ACC112 (cell line): ENCODE data around the gene ST7.

ENCODE experiments used
- H2AFZ ChIP-seq: fragments of 200-600 bp; sonication (generic); one replicate; pipeline ENCODE4 v1.6.0; 2017; ENCODE audit warnings: antibody characterized with exemption, low read length; ENCODE audit not compliant: unreplicated experiment
- H3K27ac ChIP-seq: fragments of 200-600 bp; sonication (generic); 2 replicates; pipeline ENCODE4 v1.5.1; 2014; ENCODE audit warnings: low read depth, mild to moderate bottlenecking, antibody characterized with exemption, low read length, moderate library complexity
- H3K27me3 ChIP-seq: fragments of 200-600 bp; sonication (generic); 2 replicates; pipeline ENCODE4 v1.6.1; 2014; ENCODE audit warnings: mild to moderate bottlenecking, antibody characterized with exemption, low read length, moderate library complexity, mixed read lengths; ENCODE audit not compliant: insufficient read depth
- H3K36me3 ChIP-seq: fragments of 200-600 bp; sonication (generic); 2 replicates; pipeline ENCODE4 v1.6.1; 2016; ENCODE audit warnings: mild to moderate bottlenecking, antibody characterized with exemption, low read length, moderate library complexity, mixed read lengths; ENCODE audit not compliant: insufficient read depth
- H3K4me1 ChIP-seq: fragments of 200-600 bp; sonication (generic); one replicate; pipeline ENCODE4 v1.6.1; 2016; ENCODE audit warnings: low read length, mixed read lengths; ENCODE audit not compliant: insufficient read depth, unreplicated experiment, control insufficient read depth
- H3K4me3 ChIP-seq: fragments of 200-600 bp; sonication (generic); 2 replicates; pipeline ENCODE4 v1.5.1; 2014; ENCODE audit warnings: mild to moderate bottlenecking, low read depth, low read length
- H3K79me2 ChIP-seq: fragments of 200-600 bp; sonication (generic); one replicate; pipeline ENCODE4 v1.6.0; 2016; ENCODE audit warnings: low read length; ENCODE audit not compliant: control insufficient read depth, unreplicated experiment, insufficient read depth

Gene ST7

GRCh38 chr7:117137868-117138267, 184.6 kb downstream of the ST7 start:
- no peak overlapping the region for H3K27ac ChIP-seq
- H3K4me3 ChIP-seq: no peak overlapping the region
- H3K79me2 ChIP-seq: no peaks in the 10 kb centered on the region
- H3K27me3 ChIP-seq: no peaks in the 10 kb centered on the region
- H3K36me3 ChIP-seq: 0 out of 2 replicates have a peak, but pooled peaks cover 6% of the 10 kb centered on the region
- no peak overlapping the region for H2AFZ ChIP-seq
- peaks cover 25% of the 10 kb centered on the region for H3K4me1 ChIP-seq

DNA sequence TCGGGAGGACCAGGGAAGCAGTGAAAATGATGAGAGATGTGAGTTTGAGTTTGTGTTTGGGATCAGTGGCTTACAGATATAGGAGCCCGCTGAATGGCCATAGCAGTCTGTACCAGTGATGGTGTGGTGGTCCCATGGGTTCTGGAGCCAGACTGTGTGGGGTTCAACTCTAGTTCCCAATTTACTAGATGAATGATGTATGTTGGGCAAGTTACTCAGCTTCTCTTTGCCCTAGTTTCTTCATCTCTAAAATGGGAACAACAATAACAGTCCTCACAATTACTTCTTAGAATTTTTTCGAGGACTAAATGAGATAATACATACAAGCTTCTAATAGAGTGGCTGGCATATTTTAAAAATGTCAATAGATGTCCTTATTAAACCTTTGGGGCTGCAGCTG, 185.2 kb downstream of the ST7 start:
- Histone ChIP-seq H2AFZ (no peak overlapping the region), H3K4me3 (no peak overlapping the region), H3K27me3 (no peaks in the 10 kb centered on the region), H3K27ac (no peak overlapping the region), H3K4me1 (peaks cover 25% of the 10 kb centered on the region), H3K79me2 (no peaks in the 10 kb centered on the region), H3K36me3 (0 out of 2 replicates have a peak, but pooled peaks cover 6% of the 10 kb centered on the region)

DNA sequence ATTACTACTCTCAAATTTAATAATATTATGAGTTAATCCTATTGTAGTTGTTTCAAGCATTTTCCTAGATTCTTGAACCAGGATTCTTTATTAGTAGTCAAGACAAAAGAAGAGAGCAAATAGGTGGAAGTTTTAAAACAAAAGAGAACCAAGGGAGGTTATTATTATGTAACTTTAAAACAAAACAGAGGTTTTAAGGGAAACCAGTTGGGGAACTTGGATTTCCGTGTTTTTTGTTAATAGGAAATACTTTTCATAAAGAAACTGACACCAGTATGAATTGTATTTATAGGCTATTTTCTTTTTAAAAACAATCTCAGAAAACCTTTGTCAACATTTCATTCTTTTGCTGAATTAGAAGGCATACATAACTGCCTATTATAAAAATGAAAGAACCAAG, 185.7 kb downstream of the ST7 start:
- Histone ChIP-seq H3K4me3 (no peak overlapping the region), H3K4me1 (peaks cover 26% of the 10 kb centered on the region), H3K27me3 (no peaks in the 10 kb centered on the region), H3K27ac (no peak overlapping the region), H3K79me2 (no peaks in the 10 kb centered on the region), H2AFZ (no peak overlapping the region), H3K36me3 (0 out of 2 replicates have a peak, but pooled peaks cover 6% of the 10 kb centered on the region)

DNA sequence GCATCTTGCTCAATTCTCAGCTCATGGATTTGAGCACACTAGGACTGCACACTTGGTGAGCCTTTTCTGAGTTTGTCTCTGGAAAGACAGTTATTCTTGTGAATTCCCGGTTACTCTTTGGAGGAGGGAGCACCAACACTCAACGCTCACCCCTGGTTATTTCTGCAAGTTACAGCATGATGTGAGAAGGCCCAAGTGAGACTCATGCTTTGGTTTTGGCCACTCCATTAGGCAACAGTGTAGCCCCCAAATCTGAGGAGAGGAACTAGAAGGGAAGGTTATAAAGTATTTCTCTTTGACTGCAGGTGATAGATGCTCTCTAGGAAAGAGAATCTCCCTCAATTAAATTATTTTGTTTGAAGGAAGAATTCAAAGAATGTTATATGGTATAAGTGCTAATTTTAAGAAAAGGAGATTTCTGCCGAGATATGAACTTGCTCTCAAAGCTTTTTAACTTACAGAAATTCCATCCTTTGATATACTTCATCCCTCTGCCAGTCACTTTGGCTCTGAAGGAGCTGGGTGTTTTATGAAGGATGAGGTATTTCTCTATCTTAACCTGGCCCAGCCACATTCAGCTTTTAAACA, 186.2 kb downstream of the ST7 start:
- Histone ChIP-seq H3K27ac (no peak overlapping the region), H3K36me3 (0 out of 2 replicates have a peak, but pooled peaks cover 6% of the 10 kb centered on the region), H3K79me2 (no peaks in the 10 kb centered on the region), H2AFZ (no peak overlapping the region), H3K4me3 (no peak overlapping the region), H3K4me1 (peaks cover 21% of the 10 kb centered on the region), H3K27me3 (no peaks in the 10 kb centered on the region)

GRCh38 chr7:117140921-117141320, 187.6 kb downstream of the ST7 start:
- H3K27ac ChIP-seq: no peak overlapping the region
- H3K27me3 ChIP-seq: no peaks in the 10 kb centered on the region
- H2AFZ ChIP-seq: no peak overlapping the region
- H3K36me3 ChIP-seq: 0 out of 2 replicates have a peak, but pooled peaks cover 2% of the 10 kb centered on the region
- peaks cover 13% of the 10 kb centered on the region for H3K4me1 ChIP-seq
- H3K79me2 ChIP-seq: no peaks in the 10 kb centered on the region
- H3K4me3 ChIP-seq: no peak overlapping the region

DNA sequence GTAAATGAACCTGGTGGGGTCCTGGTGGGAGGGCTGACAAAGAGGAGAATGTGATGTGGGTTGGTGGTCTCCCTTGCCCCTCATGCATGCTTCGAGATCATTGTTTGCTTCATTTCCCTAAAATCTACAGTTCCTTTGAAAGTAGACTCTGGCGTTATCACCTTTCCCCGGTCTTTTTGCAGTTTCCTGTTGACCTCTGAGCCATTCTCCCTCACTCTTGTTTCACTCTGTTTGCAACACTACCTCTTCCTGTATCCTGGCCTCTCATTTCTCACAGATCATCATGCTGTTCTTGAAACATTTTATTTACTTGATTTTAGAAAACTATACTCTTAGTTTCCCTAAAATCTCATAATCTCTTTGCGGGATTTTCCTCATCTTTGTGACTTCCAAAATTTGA, 189.8 kb downstream of the ST7 start:
- H2AFZ ChIP-seq: no peak overlapping the region
- H3K36me3 ChIP-seq: no peaks in the 10 kb centered on the region
- no peaks in the 10 kb centered on the region for H3K27me3 ChIP-seq
- peak overlapping the region; percentile 43; the same call in 1 of the 2 replicates for H3K27ac ChIP-seq
- no peak overlapping the region for H3K4me3 ChIP-seq
- no peaks in the 10 kb centered on the region for H3K79me2 ChIP-seq
- H3K4me1 ChIP-seq: peaks cover 13% of the 10 kb centered on the region

DNA sequence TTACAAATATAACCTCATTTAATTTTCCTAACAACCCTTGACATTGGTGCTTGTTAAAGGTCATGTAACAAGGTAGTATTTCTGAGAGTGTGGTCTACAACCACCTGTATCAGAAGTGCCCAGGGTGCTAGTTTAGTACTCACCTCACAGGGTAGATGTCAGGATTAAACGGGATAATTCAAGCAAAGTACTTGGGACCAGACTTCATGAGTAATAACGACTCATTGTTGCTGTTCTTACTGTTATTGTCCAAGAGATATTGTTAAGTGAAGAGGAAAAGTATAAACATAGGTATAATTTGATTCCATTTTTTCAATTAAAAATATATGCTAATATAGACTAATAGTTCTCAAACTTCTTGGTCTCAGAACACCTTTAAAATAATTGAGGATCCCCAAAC, 190.3 kb downstream of the ST7 start:
- Histone ChIP-seq H3K36me3 (no peaks in the 10 kb centered on the region), H3K4me3 (no peak overlapping the region), H3K79me2 (no peaks in the 10 kb centered on the region), H3K27me3 (no peaks in the 10 kb centered on the region), H2AFZ (no peak overlapping the region), H3K27ac (peak overlapping the region; percentile 43; the same call in 1 of the 2 replicates), H3K4me1 (peaks cover 13% of the 10 kb centered on the region)

- no peaks in the 10 kb centered on the region for H3K27me3 ChIP-seq
- no peak overlapping the region for H2AFZ ChIP-seq
- no peaks in the 10 kb centered on the region for H3K79me2 ChIP-seq
- H3K4me3 ChIP-seq: no peak overlapping the region
- peaks cover 13% of the 10 kb centered on the region for H3K4me1 ChIP-seq
- no peaks in the 10 kb centered on the region for H3K36me3 ChIP-seq
- no peak overlapping the region for H3K27ac ChIP-seq
Measured at GRCh38 chr7:117145333-117145732, 192.0 kb downstream of the ST7 start.

DNA sequence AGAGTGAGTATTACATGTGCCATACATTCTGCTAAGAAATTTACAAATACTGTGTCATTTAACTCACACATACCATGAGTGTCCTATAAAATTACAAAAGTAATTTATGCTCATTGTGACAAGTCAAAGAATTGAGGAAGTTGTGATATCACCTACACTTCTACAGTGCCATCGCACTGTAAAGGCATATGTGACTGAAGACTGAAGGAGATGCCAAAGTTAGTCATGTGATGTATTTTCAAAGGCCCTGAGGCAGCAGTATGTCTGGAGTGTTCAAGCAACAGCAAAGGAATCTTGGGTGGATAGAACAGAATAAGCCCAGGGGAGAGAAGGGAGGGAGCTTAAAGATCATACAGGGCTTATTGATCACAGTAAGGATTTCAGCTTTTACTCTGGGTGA, 192.8 kb downstream of the ST7 start:
- Histone ChIP-seq H3K79me2 (no peaks in the 10 kb centered on the region), H3K4me1 (peaks cover 13% of the 10 kb centered on the region), H3K27ac (no peak overlapping the region), H3K4me3 (no peak overlapping the region), H2AFZ (no peak overlapping the region), H3K36me3 (no peaks in the 10 kb centered on the region), H3K27me3 (no peaks in the 10 kb centered on the region)

- Histone ChIP-seq H3K27ac (no peak overlapping the region), H3K79me2 (no peaks in the 10 kb centered on the region), H3K4me3 (no peak overlapping the region), H2AFZ (no peak overlapping the region), H3K27me3 (no peaks in the 10 kb centered on the region), H3K36me3 (no peaks in the 10 kb centered on the region), H3K4me1 (peaks cover 13% of the 10 kb centered on the region)
Measured at GRCh38 chr7:117146511-117146910, 193.2 kb downstream of the ST7 start.

GRCh38 chr7:117148971-117149370, 195.7 kb downstream of the ST7 start:
- no peak overlapping the region for H3K27ac ChIP-seq
- H3K4me3 ChIP-seq: no peak overlapping the region
- H3K36me3 ChIP-seq: no peaks in the 10 kb centered on the region
- no peaks in the 10 kb centered on the region for H3K79me2 ChIP-seq
- H3K27me3 ChIP-seq: no peaks in the 10 kb centered on the region
- H3K4me1 ChIP-seq: peaks cover under 1% of the 10 kb centered on the region
- no peak overlapping the region for H2AFZ ChIP-seq
